NK-92 (cell line): ENCODE data around the gene GPAT3.
"Not testable (repeated sequence)": the region's sequence is repeated elsewhere in the genome, so short reads cannot be mapped to it uniquely, and the experiment has no call there.

ENCODE experiments used
- DNase-seq: peaks from one replicate; lab custom pipeline; 2025; ENCODE audit not compliant: unreplicated experiment; lab: John Stamatoyannopoulos, UW

Gene GPAT3

GRCh38 chr4:83535520-83536361, at the start of gene GPAT3:
TSS of gene GPAT3 (plus strand) at chr4:83536108. CDS start at chr4:83536623, 515 bp downstream.
- no peak for DNase-seq

- DNase-seq: no peak
Measured at GRCh38 chr4:83486457-83487129, 49.3 kb upstream of the GPAT3 start.

- DNase-seq: no peak
Measured at GRCh38 chr4:83489711-83490326, 46.1 kb upstream of the GPAT3 start.

- no peak for DNase-seq
Measured at GRCh38 chr4:83490876-83491450, 44.9 kb upstream of the GPAT3 start.

GRCh38 chr4:83496085-83496917, 39.6 kb upstream of the GPAT3 start:
- not testable (repeated sequence) for DNase-seq

GRCh38 chr4:83498187-83498586, 37.7 kb upstream of the GPAT3 start:
- DNase-seq: no peak

- not testable (repeated sequence) for DNase-seq
Measured at GRCh38 chr4:83501671-83502070, 34.2 kb upstream of the GPAT3 start.

GRCh38 chr4:83503974-83504373, 31.9 kb upstream of the GPAT3 start:
- no peak for DNase-seq

GRCh38 chr4:83504503-83504902, 31.4 kb upstream of the GPAT3 start:
- DNase-seq: no peak

- DNase-seq: no peak
Measured at GRCh38 chr4:83504996-83505395, 30.9 kb upstream of the GPAT3 start.

- DNase-seq: not testable (repeated sequence)
Measured at GRCh38 chr4:83509156-83509585, 26.7 kb upstream of the GPAT3 start.

GRCh38 chr4:83510442-83510841, 25.5 kb upstream of the GPAT3 start:
- DNase-seq: no peak

- no peak for DNase-seq
Measured at GRCh38 chr4:83516042-83516772, 19.7 kb upstream of the GPAT3 start.

GRCh38 chr4:83522239-83522638, 13.7 kb upstream of the GPAT3 start:
- DNase-seq: no peak

GRCh38 chr4:83527671-83528070, 8.2 kb upstream of the GPAT3 start:
- DNase-seq: no peak

- no peak for DNase-seq
Measured at GRCh38 chr4:83536362-83537272, 709 bp downstream of the GPAT3 start.

GRCh38 chr4:83542225-83542624, 6.3 kb downstream of the GPAT3 start:
- DNase-seq: no peak

GRCh38 chr4:83546786-83547185, 10.9 kb downstream of the GPAT3 start:
- DNase-seq: no peak
